AG04449 (cell line): ENCODE results near the gene SLC6A11.

Experiments
- CTCF ChIA-PET: fragments of 350-600 bp; formaldehyde crosslinking; extraction: SDS; loops from one replicate; lab custom pipeline; 2021; ENCODE audit warnings: antibody characterized with exemption; lab: Yijun Ruan, JAX
- POLR2A ChIA-PET: fragments of 400-600, 350-600 bp; formaldehyde crosslinking; extraction: SDS; loops from one replicate; lab custom pipeline; 2020; ENCODE audit warnings: antibody characterized with exemption, inconsistent platforms; lab: Yijun Ruan, JAX
- DNase-seq: peaks from one replicate; pipeline ENCODE4 v3.0.0-alpha.2; 2010; ENCODE audit warnings: low read depth, low spot score
- H3K4me3 ChIP-seq: 2 replicates; pipeline ENCODE4 v1.5.1; 2011; ENCODE audit warnings: low read depth, mild to moderate bottlenecking, control low read depth, low read length
- CTCF ChIP-seq: IDR thresholded peaks from one replicate; pipeline ENCODE4 v1.5.1; 2011; ENCODE audit warnings: mild to moderate bottlenecking, moderate library complexity, low read length, control low read depth, inconsistent platforms; ENCODE audit not compliant: insufficient read depth; ENCODE audit errors: missing control alignments

Gene SLC6A11

GRCh38 chr3:10813425-10813824, 2.6 kb upstream of the SLC6A11 start:
- DNase-seq, result no peak
- POLR2A ChIA-PET, result no interaction called here
- no peak overlapping the region for H3K4me3 ChIP-seq
- no peak for TF ChIP-seq CTCF
- CTCF ChIA-PET, result no interaction called here

- no peak for DNase-seq
- CTCF ChIA-PET, result interaction anchor here (0.9 kb wide), 1 partner anchor 245 kb away, joined by 3 read pairs; no protein-coding TSS in a partner anchor
- TF ChIP-seq CTCF, result no peak
- no peak overlapping the region for H3K4me3 ChIP-seq
- POLR2A ChIA-PET, result no interaction called here
Measured at GRCh38 chr3:10814623-10815022, 1.4 kb upstream of the SLC6A11 start.

GRCh38 chr3:10815487-10815886, 541 bp upstream of the SLC6A11 start:
- ChIA-PET CTCF (no interaction called here), POLR2A (no interaction called here)
- no peak for DNase-seq
- no peak for TF ChIP-seq CTCF
- no peak overlapping the region for H3K4me3 ChIP-seq

- POLR2A ChIA-PET, result no interaction called here
Measured at GRCh38 chr3:10816863-10817253, 830 bp downstream of the SLC6A11 start.

GRCh38 chr3:10817506-10817905, 1.5 kb downstream of the SLC6A11 start:
- CTCF ChIA-PET, result no interaction called here

More at GRCh38 chr3:10816863-10817253, 830 bp downstream of the SLC6A11 start:
- H3K4me3 ChIP-seq, result no peak overlapping the region
- TF ChIP-seq CTCF, result no peak
- CTCF ChIA-PET, result no interaction called here
- DNase-seq, result no peak

GRCh38 chr3:10822055-10822454, 6.0 kb downstream of the SLC6A11 start:
- no peak for DNase-seq
- ChIA-PET CTCF (no interaction called here), POLR2A (no interaction called here)
- no peak for TF ChIP-seq CTCF
- H3K4me3 ChIP-seq, result no peak overlapping the region

More at GRCh38 chr3:10817506-10817905, 1.5 kb downstream of the SLC6A11 start:
- DNase-seq, result no peak
- H3K4me3 ChIP-seq, result no peak overlapping the region
- no peak for TF ChIP-seq CTCF
- POLR2A ChIA-PET, result no interaction called here
